Left lung (tissue), 10 donors: Measurements from ENCODE around the gene TMEM222. TPM values are rescaled to one million over a fixed set of nuclear protein-coding genes. Genes with fewer than 3 reads are reported as not detected.
A peak's percentile ranks its signal among the peaks of the same experiment; 100 is the strongest.

Source experiments
- ATAC-seq: fragments of 200-7000 bp; cut with Tn5 transposase; one replicate; pipeline ENCODE4 v1.9.1; 2020; ENCODE audit warnings: moderate library complexity
- DNase-seq, 4 donors: peaks; one replicate each; pipeline ENCODE4 v3.0.0-alpha.2; 2013 to 2020
- H3K27ac ChIP-seq, 2 donors: fragments of 200-600 bp; sonication (generic) in 1 of 2; one replicate each; pipeline versions ENCODE4 v1.5.0 to v1.8.0; 2020 to 2021
- H3K27me3 ChIP-seq, 2 donors: fragments of 200-600 bp; sonication (generic) in 1 of 2; one replicate each; pipeline versions ENCODE4 v1.5.0 to v1.8.0; 2020 to 2021
- H3K36me3 ChIP-seq, 2 donors: fragments of 200-600 bp; sonication (generic) in 1 of 2; one replicate each; pipeline versions ENCODE4 v1.5.0 to v1.8.0; 2020 to 2021
- H3K4me1 ChIP-seq, 2 donors: fragments of 200-600 bp; one replicate each; pipeline ENCODE4 v1.8.0; 2021
- H3K4me3 ChIP-seq, 2 donors: fragments of 200-600 bp; sonication (generic) in 1 of 2; one replicate each; pipeline versions ENCODE4 v1.5.0 to v1.8.0; 2020 to 2021; ENCODE audit warnings: mild to moderate bottlenecking in 1 of 2
- H3K9me3 ChIP-seq, 2 donors: fragments of 200-600 bp; sonication (generic) in 1 of 2; one replicate each; pipeline versions ENCODE4 v1.5.0 to v1.8.0; 2020 to 2021
- intact Hi-C, 2 donors: fragments of 100-400 bp; cut with DNase I; formaldehyde crosslinking; loops; one replicate each; pipeline versions ENCODE4 v1.11.2 to v1.14.2; 2022
- polyA plus RNA-seq, 6 donors: library from polyadenylated mRNA; unstranded; fragments of 120-200 nt; gene quantifications; one replicate each; pipeline ENCODE4 v1.2.1, GENCODE V29; 2013; ENCODE audit not compliant: insufficient read length in 6 of 6
- total RNA-seq, 2 donors: library from RNA; stranded (reverse); fragmentation: NEBNext Ultra II Directional; extraction: Animal tissue kit (Norgen Biotek cat#: 25700); gene quantifications; one replicate each; pipeline ENCODE4 v1.2.1, GENCODE V29; 2021
- TF ChIP-seq, protein P1 (sequence below), 2 donors: fragments of 200-600 bp; sonication (generic) in 1 of 2; IDR thresholded peaks; one replicate each; pipeline versions ENCODE4 v1.5.0 to v1.8.0; 2021; ENCODE audit warnings: antibody characterized with exemption in 2 of 2
- donor health status: DM: no; HTN: yes; CAD: no.
- donor health status: DM: no; HTN: no; CAD: no.

The TMEM222 gene
- total and polyA plus RNA-seq, 8 donors: 29.4 to 40.4 (median 35.7) TPM

DNA sequence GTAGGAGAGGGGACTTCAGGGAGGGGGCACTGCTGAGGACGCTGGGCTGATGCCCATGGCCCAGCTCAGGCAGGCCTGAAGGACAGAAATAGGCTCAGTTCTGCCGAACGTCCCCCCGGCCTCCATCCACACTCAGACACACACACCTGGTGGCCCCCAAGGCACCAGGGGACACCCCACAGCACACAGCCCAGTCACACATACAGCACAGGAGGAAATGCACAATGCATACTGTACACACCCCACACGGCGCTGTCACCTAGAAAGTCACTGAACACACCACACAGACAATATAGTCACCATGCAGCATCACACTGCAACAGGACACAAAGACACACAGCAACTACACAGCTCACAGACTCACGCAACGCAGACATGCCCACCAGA, 20.4 kb downstream of the TMEM222 start:
- Histone ChIP-seq H3K36me3 (peaks cover 0 to 10% of the 10 kb centered on the region in 2 donors), H3K27me3 (no peaks in the 10 kb centered on the region), H3K9me3 (no peaks in the 10 kb centered on the region), H3K4me3 (peak overlapping the region; percentile 28 to 55), H3K27ac (peak overlapping the region; percentile 62 to 94), H3K4me1 (peaks cover 10 to 47% of the 10 kb centered on the region in 2 donors)
- DNase-seq (peak in 1 of 4 donors; percentile 47), ATAC-seq (peak; percentile 25)
- intact Hi-C loops: no loop called here
- TF ChIP-seq, protein P1, sequence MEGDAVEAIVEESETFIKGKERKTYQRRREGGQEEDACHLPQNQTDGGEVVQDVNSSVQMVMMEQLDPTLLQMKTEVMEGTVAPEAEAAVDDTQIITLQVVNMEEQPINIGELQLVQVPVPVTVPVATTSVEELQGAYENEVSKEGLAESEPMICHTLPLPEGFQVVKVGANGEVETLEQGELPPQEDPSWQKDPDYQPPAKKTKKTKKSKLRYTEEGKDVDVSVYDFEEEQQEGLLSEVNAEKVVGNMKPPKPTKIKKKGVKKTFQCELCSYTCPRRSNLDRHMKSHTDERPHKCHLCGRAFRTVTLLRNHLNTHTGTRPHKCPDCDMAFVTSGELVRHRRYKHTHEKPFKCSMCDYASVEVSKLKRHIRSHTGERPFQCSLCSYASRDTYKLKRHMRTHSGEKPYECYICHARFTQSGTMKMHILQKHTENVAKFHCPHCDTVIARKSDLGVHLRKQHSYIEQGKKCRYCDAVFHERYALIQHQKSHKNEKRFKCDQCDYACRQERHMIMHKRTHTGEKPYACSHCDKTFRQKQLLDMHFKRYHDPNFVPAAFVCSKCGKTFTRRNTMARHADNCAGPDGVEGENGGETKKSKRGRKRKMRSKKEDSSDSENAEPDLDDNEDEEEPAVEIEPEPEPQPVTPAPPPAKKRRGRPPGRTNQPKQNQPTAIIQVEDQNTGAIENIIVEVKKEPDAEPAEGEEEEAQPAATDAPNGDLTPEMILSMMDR (IDR thresholded peaks at IDR 0.05): no peak

DNA sequence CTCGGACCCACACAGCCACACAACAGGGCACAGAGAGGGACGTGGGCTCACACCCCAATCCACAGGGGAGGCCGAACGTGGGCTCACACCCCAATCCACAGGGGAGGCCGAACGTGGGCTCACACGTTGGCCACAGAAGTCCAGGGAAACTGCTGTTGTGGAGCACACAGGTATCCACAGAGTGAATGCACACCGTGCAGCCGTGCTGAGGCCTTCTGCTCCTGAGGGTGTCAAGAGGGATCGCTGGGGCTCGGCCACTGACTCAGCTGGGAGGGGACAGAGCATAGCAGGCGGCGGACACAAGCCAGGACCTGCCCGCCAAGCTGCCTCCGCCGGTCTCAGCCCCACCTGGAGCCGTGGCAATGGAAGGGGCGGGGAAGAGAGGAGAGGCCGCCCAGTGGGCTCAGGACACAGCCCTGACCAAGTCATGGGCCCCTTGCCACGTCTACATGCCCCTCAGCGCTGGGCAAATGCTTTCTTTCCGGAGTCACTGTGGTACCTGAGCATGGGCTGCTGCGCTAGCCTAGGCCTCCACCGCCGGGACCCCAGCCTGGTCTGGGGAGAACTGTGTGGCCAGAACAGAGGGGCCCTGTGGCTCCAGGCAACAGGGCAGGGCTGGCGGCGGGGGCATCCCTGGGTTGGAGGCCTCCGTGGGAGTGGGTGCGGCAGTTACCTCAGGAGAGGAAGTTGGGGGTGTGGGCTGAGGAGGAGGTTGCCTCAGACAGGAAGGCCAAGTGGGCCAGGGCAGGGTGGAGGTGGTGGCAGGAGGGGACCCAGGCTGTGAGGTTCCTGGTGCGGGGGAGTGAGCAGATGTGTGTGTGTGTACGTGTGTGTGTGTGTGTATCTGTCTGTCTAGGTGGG, 21.0 kb downstream of the TMEM222 start:
- TF ChIP-seq, protein P1 (IDR thresholded peaks at IDR 0.05): no peak
- intact Hi-C loops: no loop called here
- DNase-seq (peak in 2 of 4 donors; percentile 71 to 92), ATAC-seq (peak; percentile 83)
- Histone ChIP-seq H3K9me3 (no peaks in the 10 kb centered on the region), H3K4me3 (peak overlapping the region; percentile 28 to 55), H3K36me3 (peaks cover 0 to 15% of the 10 kb centered on the region in 2 donors), H3K27ac (peak overlapping the region; percentile 62 to 94), H3K4me1 (peaks cover 10 to 52% of the 10 kb centered on the region in 2 donors), H3K27me3 (no peaks in the 10 kb centered on the region)

- ATAC-seq (no peak), DNase-seq (no peak)
- Histone ChIP-seq H3K27me3 (peaks cover 0 to under 1% of the 10 kb centered on the region in 2 donors), H3K27ac (peak overlapping the region in 1 of 2 donors; percentile 94), H3K4me1 (peaks cover 10 to 52% of the 10 kb centered on the region in 2 donors), H3K4me3 (peak overlapping the region in 1 of 2 donors; percentile 55), H3K36me3 (peaks cover 0 to 15% of the 10 kb centered on the region in 2 donors), H3K9me3 (no peaks in the 10 kb centered on the region)
- TF ChIP-seq, protein P1 (IDR thresholded peaks at IDR 0.05): no peak
- intact Hi-C loops: no loop called here
Observed at GRCh38 chr1:27343639-27344025, 21.7 kb downstream of the TMEM222 start.

DNA sequence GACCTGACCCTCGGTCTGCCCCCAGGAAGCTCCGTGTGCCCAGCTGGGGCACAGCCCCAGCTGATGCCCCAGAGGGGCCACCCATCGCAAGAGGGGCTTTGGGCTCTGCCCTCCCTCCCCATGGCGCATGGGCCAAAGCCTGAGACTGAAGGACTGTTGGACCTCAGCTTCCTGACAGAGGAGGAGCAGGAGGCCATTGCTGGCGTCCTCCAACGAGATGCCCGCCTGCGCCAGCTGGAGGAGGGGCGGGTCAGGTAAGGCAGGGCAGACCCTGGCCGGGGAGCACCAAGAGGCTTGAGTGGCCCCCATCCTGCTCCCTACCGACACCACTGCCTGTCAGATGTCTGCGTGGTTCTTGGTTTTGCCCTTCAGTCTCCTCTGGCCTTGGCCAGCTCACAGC, 23.3 kb downstream of the TMEM222 start:
- DNase-seq: peak in 1 of 4 donors; percentile 61
- intact Hi-C loops: no loop called here
- Histone ChIP-seq H3K27me3 (peaks cover 0 to 12% of the 10 kb centered on the region in 2 donors), H3K4me3 (no peak overlapping the region), H3K27ac (no peak overlapping the region), H3K9me3 (no peaks in the 10 kb centered on the region), H3K36me3 (peaks cover 0 to 21% of the 10 kb centered on the region in 2 donors), H3K4me1 (peaks cover 18 to 68% of the 10 kb centered on the region in 2 donors)
- TF ChIP-seq, protein P1 (IDR thresholded peaks at IDR 0.05): no peak
- no peak for ATAC-seq

GRCh38 chr1:27346357-27346756, 24.4 kb downstream of the TMEM222 start:
- no peaks in the 10 kb centered on the region for H3K9me3 ChIP-seq
- intact Hi-C loops: no loop called here
- TF ChIP-seq, protein P1 (IDR thresholded peaks at IDR 0.05): no peak
- H3K4me1 ChIP-seq: peaks cover 29 to 68% of the 10 kb centered on the region in 2 donors
- ATAC-seq: no peak
- H3K36me3 ChIP-seq: peaks cover 0 to 31% of the 10 kb centered on the region in 2 donors
- no peak overlapping the region for H3K27ac ChIP-seq
- no peak overlapping the region for H3K4me3 ChIP-seq
- H3K27me3 ChIP-seq: peaks cover 0 to 12% of the 10 kb centered on the region in 2 donors
- no peak for DNase-seq
